Measurements from ENCODE around the gene PRR16. TPM values are rescaled to one million over a fixed set of nuclear protein-coding genes. Genes with fewer than 3 reads are reported as not detected.

Gene PRR16
- total and polyA plus RNA-seq, 2 experiments from 2014 or later = 15.3 to 16.1 TPM

- 58% methylated on average over 3 of the region's 3 CpGs for WGBS (ENCODE audit: low lambda C conversion rate, missing lambda C conversion rate)
- Histone ChIP-seq H3K36me3 (replicated peaks; ENCODE audit: insufficient read depth, low read depth) (no peaks in the 10 kb centered on the region), H3K9me2 (replicated peaks; ENCODE audit: insufficient read depth) (no peaks in the 10 kb centered on the region)
These were observed 174.3 kb downstream of the PRR16 start for GRCh38 chr5:120638449-120638848.

DNA sequence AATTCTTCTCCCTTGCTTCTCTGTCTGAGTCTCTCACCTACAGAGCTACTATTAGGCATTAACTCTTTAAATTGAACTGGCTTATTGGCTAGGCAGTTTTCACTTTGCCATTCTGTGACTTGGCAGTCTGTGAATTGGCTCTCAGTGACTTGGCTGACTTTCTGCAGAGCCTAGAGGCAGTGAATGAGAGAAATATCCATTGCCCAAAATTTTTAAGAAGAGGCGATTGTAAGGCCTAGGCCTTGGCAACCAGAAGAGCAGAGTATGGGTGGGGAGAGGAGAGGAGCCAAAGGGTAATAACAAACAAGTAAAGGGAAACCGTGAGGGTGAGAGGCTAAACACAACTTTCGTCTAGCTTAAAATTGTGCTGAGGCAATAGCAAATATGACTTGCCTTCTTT, 176.7 kb downstream of the PRR16 start:
- Histone ChIP-seq H4K20me1 (ENCODE audit: insufficient read depth, poor library complexity, severe bottlenecking) (no peaks in the 10 kb centered on the region), H3K4me1 (ENCODE audit: insufficient read depth) (no peaks in the 10 kb centered on the region), H3K27me3 (no peaks in the 10 kb centered on the region), H3K27ac (no peak overlapping the region), H3K9me2 (replicated peaks; ENCODE audit: insufficient read depth) (no peaks in the 10 kb centered on the region), H3K4me2 (no peak overlapping the region), H3K4me3 (no peak overlapping the region), H2AFZ (no peak overlapping the region), H3K9me3 (ENCODE audit: low read depth) (no peaks in the 10 kb centered on the region), H3K36me3 (replicated peaks; ENCODE audit: insufficient read depth, low read depth) (no peaks in the 10 kb centered on the region), H3K79me2 (no peaks in the 10 kb centered on the region)
- TF ChIP-seq EZH2phosphoT487 (IDR thresholded peaks at IDR 0.05; ENCODE audit: low read depth, severe bottlenecking, unreplicated experiment) (no peak), EZH2 (IDR thresholded peaks at IDR 0.05; ENCODE audit: borderline replicate concordance) (no peak), CTCF (IDR thresholded peaks at IDR 0.05; ENCODE audit: poor library complexity) (no peak)
- DNase-seq (ENCODE audit: low spot score) = no peak
- 95% methylated on average over 3 of the region's 3 CpGs for WGBS (ENCODE audit: low lambda C conversion rate, missing lambda C conversion rate)

More at GRCh38 chr5:120638449-120638848, 174.3 kb downstream of the PRR16 start:
- TF ChIP-seq EZH2phosphoT487 (IDR thresholded peaks at IDR 0.05; ENCODE audit: low read depth, severe bottlenecking, unreplicated experiment) (no peak), CTCF (IDR thresholded peaks at IDR 0.05; ENCODE audit: poor library complexity) (no peak), EZH2 (IDR thresholded peaks at IDR 0.05; ENCODE audit: borderline replicate concordance) (no peak)
- H3K4me3 ChIP-seq = no peak overlapping the region
- no peaks in the 10 kb centered on the region for H4K20me1 ChIP-seq (ENCODE audit: insufficient read depth, poor library complexity, severe bottlenecking)
- no peak overlapping the region for H2AFZ ChIP-seq
- no peaks in the 10 kb centered on the region for H3K9me3 ChIP-seq (ENCODE audit: low read depth)
- H3K79me2 ChIP-seq = no peaks in the 10 kb centered on the region
- no peak overlapping the region for H3K27ac ChIP-seq
- H3K4me1 ChIP-seq (ENCODE audit: insufficient read depth) = no peaks in the 10 kb centered on the region
- H3K4me2 ChIP-seq = no peak overlapping the region
- no peak for DNase-seq (ENCODE audit: low spot score)
- H3K27me3 ChIP-seq = no peaks in the 10 kb centered on the region

GRCh38 chr5:120644516-120644915, 180.4 kb downstream of the PRR16 start:
- no peak overlapping the region for H2AFZ ChIP-seq
- H3K9me2 ChIP-seq (replicated peaks; ENCODE audit: insufficient read depth) = no peaks in the 10 kb centered on the region
- no peak overlapping the region for H3K4me2 ChIP-seq
- H3K27me3 ChIP-seq = no peaks in the 10 kb centered on the region
- H3K9me3 ChIP-seq (ENCODE audit: low read depth) = no peaks in the 10 kb centered on the region
- no peaks in the 10 kb centered on the region for H3K4me1 ChIP-seq (ENCODE audit: insufficient read depth)
- H4K20me1 ChIP-seq (ENCODE audit: insufficient read depth, poor library complexity, severe bottlenecking) = no peaks in the 10 kb centered on the region
- TF ChIP-seq EZH2phosphoT487 (IDR thresholded peaks at IDR 0.05; ENCODE audit: low read depth, severe bottlenecking, unreplicated experiment) (no peak), CTCF (IDR thresholded peaks at IDR 0.05; ENCODE audit: poor library complexity) (no peak), EZH2 (IDR thresholded peaks at IDR 0.05; ENCODE audit: borderline replicate concordance) (no peak)
- H3K79me2 ChIP-seq = no peaks in the 10 kb centered on the region
- H3K27ac ChIP-seq = no peak overlapping the region
- no peaks in the 10 kb centered on the region for H3K36me3 ChIP-seq (replicated peaks; ENCODE audit: insufficient read depth, low read depth)
- H3K4me3 ChIP-seq = no peak overlapping the region
- DNase-seq (ENCODE audit: low spot score) = no peak
